Effector memory CD4-positive, alpha-beta T cell (primary cell): ENCODE results near the gene SLC6A17.

Source experiments
- DNase-seq, 3 donors: peaks; one replicate each; pipeline ENCODE4 v3.0.0-alpha.2; 2020
- H3K27ac ChIP-seq: 2 replicates; pipeline ENCODE4 v1.7.0; 2013; ENCODE audit warnings: mild to moderate bottlenecking, low read length, moderate library complexity; ENCODE audit not compliant: insufficient read depth, poor library complexity, severe bottlenecking
- H3K27me3 ChIP-seq: replicated peaks from 2 replicates; pipeline ENCODE4 v1.7.0; 2013; ENCODE audit warnings: mild to moderate bottlenecking, low read length; ENCODE audit not compliant: insufficient read depth, control insufficient read depth, poor library complexity, severe bottlenecking
- H3K36me3 ChIP-seq: 2 replicates; pipeline ENCODE4 v1.7.0; 2013; ENCODE audit warnings: mild to moderate bottlenecking, low read length, moderate library complexity; ENCODE audit not compliant: control insufficient read depth, insufficient read depth
- H3K4me1 ChIP-seq: 2 replicates; pipeline ENCODE4 v1.7.0; 2013; ENCODE audit warnings: low read length, mild to moderate bottlenecking; ENCODE audit not compliant: control insufficient read depth, insufficient read depth, poor library complexity, severe bottlenecking
- H3K4me3 ChIP-seq: 2 replicates; pipeline ENCODE4 v1.7.0; 2013; ENCODE audit warnings: low read length, low read depth, mild to moderate bottlenecking; ENCODE audit not compliant: insufficient read depth, poor library complexity, severe bottlenecking
- H3K9me3 ChIP-seq: 2 replicates; pipeline ENCODE4 v1.7.0; 2013; ENCODE audit warnings: mild to moderate bottlenecking, low read length, moderate library complexity; ENCODE audit not compliant: control insufficient read depth

Gene SLC6A17

GRCh38 chr1:110216844-110217444 is 66.7 kb downstream of the SLC6A17 start:
- Histone ChIP-seq H3K27ac (no peak overlapping the region), H3K4me1 (peaks cover 5% of the 10 kb centered on the region), H3K27me3 (no peaks in the 10 kb centered on the region), H3K4me3 (no peak overlapping the region), H3K36me3 (no peaks in the 10 kb centered on the region), H3K9me3 (no peaks in the 10 kb centered on the region)
- DNase-seq, result no peak

- no peak overlapping the region for H3K27ac ChIP-seq
- DNase-seq, result no peak
- no peaks in the 10 kb centered on the region for H3K36me3 ChIP-seq
- H3K4me3 ChIP-seq, result no peak overlapping the region
- H3K9me3 ChIP-seq, result no peaks in the 10 kb centered on the region
- no peaks in the 10 kb centered on the region for H3K27me3 ChIP-seq
- no peaks in the 10 kb centered on the region for H3K4me1 ChIP-seq
Measured at GRCh38 chr1:110218137-110218536, 67.8 kb downstream of the SLC6A17 start.

DNA sequence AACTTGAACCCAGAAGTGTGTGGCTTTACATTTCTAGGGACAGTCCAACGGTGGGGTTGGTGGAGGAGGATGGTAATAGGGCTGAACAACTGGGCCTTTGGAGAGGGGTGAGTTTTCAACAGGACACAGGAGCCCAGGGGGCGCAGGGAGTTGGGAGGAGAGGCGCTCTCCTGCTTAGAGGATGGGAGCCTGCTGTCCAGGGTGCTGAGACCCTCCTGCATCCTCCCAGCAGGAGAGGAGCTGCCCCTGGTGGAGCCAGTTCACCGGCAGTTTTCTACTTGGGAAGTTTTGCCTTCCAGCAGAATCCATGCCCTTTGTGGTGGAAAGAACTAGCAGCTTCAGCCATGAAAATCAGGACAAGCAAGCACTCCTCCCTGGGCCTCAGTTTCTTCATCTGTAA is 68.4 kb downstream of the SLC6A17 start:
- no peak for DNase-seq
- H3K4me1 ChIP-seq, result no peaks in the 10 kb centered on the region
- no peaks in the 10 kb centered on the region for H3K36me3 ChIP-seq
- no peaks in the 10 kb centered on the region for H3K27me3 ChIP-seq
- no peaks in the 10 kb centered on the region for H3K9me3 ChIP-seq
- no peak overlapping the region for H3K27ac ChIP-seq
- H3K4me3 ChIP-seq, result no peak overlapping the region

DNA sequence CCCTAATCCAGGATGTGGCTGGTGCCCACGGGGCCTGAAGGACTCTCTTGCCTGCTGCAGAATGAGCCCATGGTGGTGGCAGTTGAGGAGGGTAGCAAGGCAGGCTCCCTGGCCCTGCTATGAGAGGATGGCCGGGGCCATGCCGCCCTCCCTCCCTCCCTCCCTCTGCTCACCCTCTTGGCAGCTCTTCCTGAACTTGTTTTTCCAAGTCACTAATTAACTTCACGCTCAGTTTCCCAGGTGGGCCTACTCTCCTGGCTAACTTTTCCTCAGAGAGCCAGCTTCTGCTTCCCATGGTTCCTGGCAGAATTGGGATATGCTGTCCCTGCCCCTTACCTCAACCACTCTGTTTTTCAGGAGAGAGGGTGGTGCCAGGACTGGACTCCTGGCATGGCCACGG is 70.0 kb downstream of the SLC6A17 start:
- Histone ChIP-seq H3K27ac (no peak overlapping the region), H3K4me3 (no peak overlapping the region), H3K4me1 (no peaks in the 10 kb centered on the region), H3K36me3 (no peaks in the 10 kb centered on the region), H3K9me3 (no peaks in the 10 kb centered on the region), H3K27me3 (no peaks in the 10 kb centered on the region)
- DNase-seq, result no peak

- no peak for DNase-seq
- Histone ChIP-seq H3K27ac (no peak overlapping the region), H3K27me3 (no peaks in the 10 kb centered on the region), H3K36me3 (no peaks in the 10 kb centered on the region), H3K4me3 (no peak overlapping the region), H3K9me3 (no peaks in the 10 kb centered on the region), H3K4me1 (no peaks in the 10 kb centered on the region)
Measured at GRCh38 chr1:110221119-110221518, 70.8 kb downstream of the SLC6A17 start.

GRCh38 chr1:110223127-110223526 is 72.8 kb downstream of the SLC6A17 start:
- Histone ChIP-seq H3K4me3 (no peak overlapping the region), H3K27me3 (no peaks in the 10 kb centered on the region), H3K36me3 (no peaks in the 10 kb centered on the region), H3K9me3 (no peaks in the 10 kb centered on the region), H3K27ac (no peak overlapping the region), H3K4me1 (no peaks in the 10 kb centered on the region)
- no peak for DNase-seq

GRCh38 chr1:110223581-110223980 is 73.3 kb downstream of the SLC6A17 start:
- DNase-seq, result no peak
- Histone ChIP-seq H3K27ac (no peak overlapping the region), H3K9me3 (no peaks in the 10 kb centered on the region), H3K4me1 (no peaks in the 10 kb centered on the region), H3K4me3 (no peak overlapping the region), H3K27me3 (no peaks in the 10 kb centered on the region), H3K36me3 (no peaks in the 10 kb centered on the region)

DNA sequence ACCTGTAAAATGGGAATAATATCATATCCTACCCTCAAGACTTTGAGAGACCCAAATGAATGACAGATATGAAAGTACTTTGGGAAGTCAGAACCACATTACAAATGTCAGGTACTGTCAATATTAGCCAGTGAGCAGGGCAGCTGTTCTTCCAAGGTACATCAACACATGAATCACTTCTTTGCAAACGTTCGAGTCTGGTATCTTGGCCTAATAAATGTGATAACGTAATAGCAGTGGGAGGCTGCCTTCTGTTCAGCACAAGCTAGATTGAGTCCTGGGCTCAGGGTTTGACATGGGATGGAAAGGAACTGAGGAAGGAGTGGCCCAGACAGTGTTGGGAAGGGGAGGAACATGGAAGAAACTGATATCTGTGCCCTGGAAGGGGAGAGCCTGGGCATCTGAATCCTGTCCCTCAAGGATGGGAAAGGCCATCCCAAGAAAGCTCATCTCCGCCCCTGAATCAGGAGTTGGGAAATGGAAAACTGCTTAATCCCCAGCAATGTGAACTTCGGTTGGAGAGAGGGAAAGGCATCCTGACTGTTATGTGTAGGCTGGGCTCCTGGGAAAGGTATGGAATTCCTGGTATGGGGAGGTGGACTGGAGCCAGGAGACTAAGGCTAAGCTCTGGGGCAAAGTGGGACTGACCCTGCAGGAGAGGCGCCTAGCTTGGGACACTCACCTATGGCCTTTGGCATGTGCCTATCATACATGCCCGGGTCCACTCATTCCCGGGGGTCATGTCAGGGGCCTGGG is 74.1 kb downstream of the SLC6A17 start:
- no peak for DNase-seq
- Histone ChIP-seq H3K27ac (no peak overlapping the region), H3K9me3 (no peaks in the 10 kb centered on the region), H3K27me3 (no peaks in the 10 kb centered on the region), H3K4me3 (no peak overlapping the region), H3K4me1 (no peaks in the 10 kb centered on the region), H3K36me3 (no peaks in the 10 kb centered on the region)

GRCh38 chr1:110225212-110225611 is 74.9 kb downstream of the SLC6A17 start:
- H3K27ac ChIP-seq, result no peak overlapping the region
- no peaks in the 10 kb centered on the region for H3K36me3 ChIP-seq
- no peaks in the 10 kb centered on the region for H3K4me1 ChIP-seq
- no peak overlapping the region for H3K4me3 ChIP-seq
- no peaks in the 10 kb centered on the region for H3K9me3 ChIP-seq
- no peaks in the 10 kb centered on the region for H3K27me3 ChIP-seq
- DNase-seq, result no peak

DNA sequence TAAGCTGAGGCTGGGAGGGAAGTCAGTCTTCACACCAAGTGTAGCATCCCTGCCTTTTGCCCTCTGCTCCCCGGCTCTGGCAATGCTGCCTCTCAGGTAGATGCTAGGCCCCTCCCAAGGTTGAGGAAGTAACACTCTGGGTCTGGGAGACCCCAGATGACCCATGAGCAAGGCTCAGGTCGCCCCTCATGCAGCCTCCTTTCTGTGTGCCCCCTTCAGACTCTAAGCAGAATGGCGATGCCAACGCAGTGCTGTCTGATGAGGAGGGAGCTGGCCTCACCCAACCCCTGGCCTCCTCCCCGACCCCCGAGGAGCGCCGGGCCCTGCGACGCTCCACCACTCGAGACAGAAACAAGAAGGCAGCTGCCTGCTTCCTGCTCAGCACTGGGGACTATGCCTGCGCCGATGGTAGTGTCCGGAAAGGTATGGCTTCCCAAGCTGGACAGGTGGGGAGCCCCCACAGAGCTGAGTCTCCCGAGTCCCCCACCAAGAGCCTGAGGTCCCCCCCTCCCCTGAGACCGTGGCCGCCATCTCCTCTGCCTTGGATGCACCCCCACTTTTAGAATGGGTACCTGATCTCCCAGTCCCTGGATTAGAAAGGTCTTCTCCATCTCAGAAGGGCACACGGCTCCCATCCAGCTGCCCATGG is 75.6 kb downstream of the SLC6A17 start:
- Histone ChIP-seq H3K4me3 (no peak overlapping the region), H3K36me3 (no peaks in the 10 kb centered on the region), H3K27ac (no peak overlapping the region), H3K27me3 (no peaks in the 10 kb centered on the region), H3K4me1 (no peaks in the 10 kb centered on the region), H3K9me3 (no peaks in the 10 kb centered on the region)
- no peak for DNase-seq
